Omental fat pad (tissue), 4 donors: ENCODE results near the gene CHST11. TPM values are rescaled to one million over a fixed set of nuclear protein-coding genes. Genes with fewer than 3 reads are reported as not detected.

ENCODE experiments used
- ATAC-seq: fragments of 150-250 bp; one replicate; pipeline ENCODE4 v1.9.1; 2016; ENCODE audit warnings: mild to moderate bottlenecking, moderate library complexity; ENCODE audit not compliant: low FRiP score
- DNase-seq: peaks from one replicate; pipeline ENCODE4 v3.0.0-alpha.2; 2019; ENCODE audit warnings: low spot score
- CTCF ChIP-seq, 3 donors: fragments of 450-650 bp; IDR thresholded peaks; one replicate each; pipeline ENCODE4 v1.5.1; 2016 to 2017; ENCODE audit warnings: antibody characterized with exemption in 3 of 3, mild to moderate bottlenecking in 3 of 3, moderate library complexity in 2 of 3
- total RNA-seq, 4 donors: library from RNA; depleted of rRNA; stranded (reverse); fragments of >200 nt; gene quantifications; one replicate each; pipeline ENCODE4 v1.1.0, GENCODE V29; 2016

The CHST11 gene
- total RNA-seq, 4 donors from 2014 or later, result 12.2 to 58.6 (median 30.1) TPM

- ATAC-seq, result no peak
- TF ChIP-seq CTCF (IDR thresholded peaks at IDR 0.05), result no peak
- DNase-seq, result no peak
Observed at GRCh38 chr12:104538891-104539462, 82.2 kb downstream of the CHST11 start.

- DNase-seq (no peak), ATAC-seq (no peak)
- TF ChIP-seq CTCF (IDR thresholded peaks at IDR 0.05), result no peak
Observed at GRCh38 chr12:104544836-104545235, 88.1 kb downstream of the CHST11 start.

- TF ChIP-seq CTCF (IDR thresholded peaks at IDR 0.05), result no peak
- no peak for ATAC-seq
Observed at GRCh38 chr12:104546575-104546974, 89.8 kb downstream of the CHST11 start.

GRCh38 chr12:104547235-104547634 is 90.5 kb downstream of the CHST11 start:
- no peak for TF ChIP-seq CTCF (IDR thresholded peaks at IDR 0.05)
- ATAC-seq (peak; percentile 49), DNase-seq (no peak)

More at GRCh38 chr12:104546575-104546974, 89.8 kb downstream of the CHST11 start:
- no peak for DNase-seq

GRCh38 chr12:104549815-104550480 is 93.2 kb downstream of the CHST11 start:
- no peak for DNase-seq
- ATAC-seq, result no peak
- no peak for TF ChIP-seq CTCF (IDR thresholded peaks at IDR 0.05)

GRCh38 chr12:104551313-104551931 is 94.7 kb downstream of the CHST11 start:
- DNase-seq (no peak), ATAC-seq (no peak)
- TF ChIP-seq CTCF (IDR thresholded peaks at IDR 0.05), result no peak
